GM21717 (cell line): ENCODE results near the gene PTPRD.

Source experiments
- ATAC-seq: cut with Tn5 transposase; IDR thresholded peaks from one replicate; pipeline ENCODE4 v1.9.1; 2021; ENCODE audit warnings: mild to moderate bottlenecking, moderate library complexity; ENCODE audit not compliant: unreplicated experiment

Gene PTPRD

DNA sequence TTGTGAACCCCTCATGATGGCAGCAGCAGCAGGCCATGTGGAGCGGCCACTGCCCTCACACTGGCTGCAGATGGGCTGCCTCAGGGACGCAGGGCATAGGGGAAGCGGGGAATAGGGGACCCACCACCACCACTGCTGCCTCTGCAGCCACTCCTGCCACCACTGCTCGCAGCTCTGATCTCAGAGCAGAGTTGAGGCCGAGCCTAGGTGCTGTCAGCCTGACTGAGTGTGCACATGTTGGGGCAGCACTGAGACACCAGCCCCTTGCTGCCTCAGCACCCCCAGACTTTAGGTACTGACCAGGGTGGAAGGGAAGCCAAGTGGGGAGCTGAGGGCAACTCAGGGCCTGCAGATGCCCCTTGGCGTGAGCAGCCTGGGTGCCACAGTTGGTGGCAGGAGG lies 1969.3 kb downstream of the PTPRD start:
- ATAC-seq, result no peak

DNA sequence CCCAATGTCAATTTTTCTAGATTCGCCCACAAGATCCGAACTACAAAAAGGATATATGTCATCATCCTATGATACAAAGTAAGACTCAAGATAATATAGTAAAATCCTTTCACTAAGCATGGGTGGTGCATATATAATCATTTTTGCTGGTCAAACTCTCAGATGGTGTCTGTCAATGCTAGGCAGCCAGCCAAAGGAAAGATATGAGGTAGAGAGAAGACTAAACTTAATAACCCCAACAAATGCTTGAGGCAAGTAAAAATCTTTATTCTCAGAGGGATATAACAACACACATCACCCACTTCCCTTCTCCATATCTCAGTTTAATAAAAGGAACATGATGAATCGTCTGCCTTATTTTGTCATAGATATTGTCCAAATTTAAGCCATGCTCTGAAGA lies 1972.0 kb downstream of the PTPRD start:
- no peak for ATAC-seq

DNA sequence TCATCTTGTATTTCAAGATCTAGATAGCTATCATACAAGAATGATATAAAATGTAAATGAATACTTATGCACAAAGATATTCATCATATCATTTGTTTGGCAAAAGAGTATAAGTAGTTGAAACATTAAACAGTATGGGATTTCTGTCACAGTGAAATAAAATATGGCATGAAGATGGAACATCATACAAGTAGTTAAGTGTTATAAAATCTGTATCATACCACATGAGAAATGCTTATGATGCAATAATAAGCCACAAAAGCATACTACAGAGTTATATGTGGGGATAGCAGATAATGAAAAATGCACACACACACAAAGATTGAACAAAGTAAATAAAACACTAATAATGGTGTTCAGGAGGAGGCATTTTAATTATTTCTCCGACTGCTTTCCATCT lies 1975.2 kb downstream of the PTPRD start:
- no peak for ATAC-seq

DNA sequence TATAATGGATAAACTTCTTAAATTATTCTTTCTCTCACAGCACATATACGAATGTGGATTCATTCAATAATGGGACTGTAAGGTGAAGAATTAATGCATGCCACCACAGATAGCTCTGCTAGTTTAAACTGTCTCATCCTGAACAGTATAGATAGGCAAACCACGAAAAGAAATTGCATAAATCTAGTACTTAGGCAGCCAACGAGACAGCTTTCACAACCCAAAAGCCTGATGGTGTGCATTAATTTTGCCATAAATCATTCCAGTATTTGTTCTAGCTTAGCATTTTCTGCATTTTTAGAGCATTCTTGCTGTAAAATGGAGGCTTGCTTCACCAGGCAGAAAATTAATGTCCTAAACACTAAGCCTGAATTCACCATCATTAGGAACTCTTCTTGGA lies 1979.0 kb downstream of the PTPRD start:
- no peak for ATAC-seq

DNA sequence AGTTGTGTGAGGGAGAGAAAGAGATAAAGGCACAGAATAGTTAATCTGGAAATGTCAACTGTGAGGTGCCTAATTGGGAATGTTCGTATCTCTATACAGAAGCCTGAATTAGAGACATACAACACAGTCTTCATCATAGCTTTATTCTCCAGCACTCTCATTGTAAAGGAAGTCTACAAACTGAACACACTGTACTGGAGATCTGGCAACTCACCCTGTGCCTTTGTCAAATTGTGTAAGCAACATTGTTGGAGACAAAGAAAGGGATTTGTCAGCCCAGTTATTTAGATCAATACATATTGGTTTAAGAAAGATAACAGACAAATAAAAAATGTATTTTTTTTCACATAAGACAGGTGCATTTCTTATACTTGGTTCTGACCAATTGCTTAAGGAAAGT lies 1980.3 kb downstream of the PTPRD start:
- no peak for ATAC-seq

DNA sequence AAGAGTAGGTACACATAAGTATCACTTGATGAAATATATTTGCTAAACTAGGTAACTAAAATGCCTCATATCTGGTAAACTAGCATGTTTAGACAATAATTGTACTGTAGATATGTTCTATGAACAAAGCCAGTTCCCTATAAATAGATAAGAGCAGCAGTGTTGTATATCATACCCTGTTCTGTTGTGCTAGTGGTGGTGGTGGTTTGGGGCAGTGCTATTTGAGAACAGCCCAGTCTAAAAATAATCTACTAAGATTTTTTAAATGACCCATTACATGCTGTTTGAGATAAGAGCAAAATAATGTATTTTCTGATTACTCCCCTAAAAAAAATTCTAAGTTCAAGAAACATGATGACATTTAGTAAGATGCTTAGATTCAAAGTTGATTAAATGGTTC lies 1984.0 kb downstream of the PTPRD start:
- no peak for ATAC-seq

DNA sequence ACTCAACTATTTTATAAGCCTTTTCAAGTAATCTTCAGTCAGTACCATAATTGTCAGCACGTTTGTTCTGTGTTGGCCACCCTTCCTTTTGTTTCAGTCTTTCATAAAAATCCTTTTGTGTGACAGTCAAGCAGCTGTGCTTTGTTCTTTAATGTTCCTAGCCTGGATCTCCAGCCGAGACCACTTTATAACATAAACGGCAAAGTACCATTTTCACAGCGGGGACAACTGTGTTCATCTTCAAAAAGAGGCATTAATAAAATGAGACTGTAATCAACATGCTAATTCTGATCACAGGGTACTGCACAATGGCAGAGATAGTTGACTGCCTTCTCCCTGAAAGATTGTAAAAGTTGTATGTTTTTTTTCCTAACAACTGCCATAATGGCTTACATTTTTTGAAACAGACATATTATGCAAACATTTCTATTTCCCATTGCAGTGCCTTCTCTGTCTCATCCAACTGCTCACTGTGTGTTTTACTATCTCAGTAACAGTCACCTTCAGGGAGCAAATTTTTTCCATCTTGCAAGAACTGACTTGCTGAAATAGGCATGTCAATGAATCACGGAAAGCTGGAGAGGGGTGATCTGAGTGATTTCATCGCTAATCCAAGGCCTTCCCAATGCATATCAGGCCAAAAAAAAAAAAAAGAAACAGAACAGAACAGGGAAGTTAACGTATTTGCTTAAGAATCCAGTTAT lies 1984.7 kb downstream of the PTPRD start:
- ATAC-seq, result no peak

DNA sequence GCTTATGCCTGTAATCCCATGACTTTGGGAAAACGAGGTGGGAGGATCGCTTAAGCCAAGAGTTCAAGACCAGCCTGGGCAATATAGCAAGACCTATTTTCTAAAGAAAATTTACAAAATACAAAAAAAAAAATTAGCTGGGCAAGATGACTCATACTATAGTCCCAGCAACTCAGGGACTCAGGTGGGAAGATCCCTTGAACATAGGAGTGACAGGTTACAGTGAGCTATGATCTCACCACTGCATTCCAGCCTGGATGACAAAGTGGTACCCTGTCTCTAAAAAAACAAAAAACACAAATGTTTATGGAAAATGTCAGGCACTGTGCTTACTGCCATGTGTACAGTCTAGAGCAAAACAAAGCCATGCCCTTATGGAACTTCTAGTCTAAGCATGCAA lies 1989.9 kb downstream of the PTPRD start:
- ATAC-seq, result no peak

DNA sequence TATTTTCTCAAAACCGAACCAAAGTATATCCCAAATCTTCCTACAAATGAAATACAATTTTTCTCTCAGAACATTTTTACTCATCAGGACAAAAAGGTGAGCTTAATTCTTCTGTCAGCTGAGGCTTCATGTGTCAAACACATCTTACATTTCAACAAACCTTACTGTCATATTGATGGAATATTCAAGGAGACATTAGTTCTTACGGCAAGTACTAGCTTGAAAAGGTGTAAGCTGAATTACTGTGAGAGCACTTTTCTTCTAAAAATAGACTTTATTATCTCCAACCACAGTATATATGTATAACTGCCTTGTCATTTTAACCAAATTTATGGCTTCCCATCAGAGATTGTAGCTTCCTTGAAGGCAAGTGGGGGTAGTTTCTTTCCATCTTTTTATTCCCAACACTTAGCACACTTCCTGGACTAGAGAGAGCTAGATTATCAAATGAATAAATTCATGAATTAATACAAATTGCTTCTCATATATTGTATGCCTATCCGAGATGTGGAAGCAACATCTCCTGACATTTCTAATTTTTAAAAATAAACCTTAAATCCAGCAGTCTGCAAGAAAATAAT lies 1990.5 kb downstream of the PTPRD start:
- ATAC-seq, result no peak

DNA sequence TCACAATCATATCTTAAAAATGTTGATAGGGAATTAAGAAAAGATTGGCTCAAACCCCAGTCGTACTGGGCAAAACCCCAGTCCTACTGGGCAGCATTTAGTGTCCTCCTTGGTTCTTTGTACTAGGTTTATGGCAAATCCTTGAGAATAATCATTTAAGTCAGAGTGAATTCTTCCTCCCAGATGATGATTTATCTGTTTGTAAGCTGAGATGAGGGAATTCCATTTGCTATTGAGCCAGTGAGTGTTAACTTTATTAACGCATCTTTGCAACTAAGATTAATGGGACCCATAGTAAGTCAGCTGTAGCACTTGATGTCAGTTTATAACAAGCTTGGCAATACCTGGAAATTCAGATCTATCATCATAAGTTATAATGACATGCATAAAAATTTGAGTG lies 1991.4 kb downstream of the PTPRD start:
- no peak for ATAC-seq

DNA sequence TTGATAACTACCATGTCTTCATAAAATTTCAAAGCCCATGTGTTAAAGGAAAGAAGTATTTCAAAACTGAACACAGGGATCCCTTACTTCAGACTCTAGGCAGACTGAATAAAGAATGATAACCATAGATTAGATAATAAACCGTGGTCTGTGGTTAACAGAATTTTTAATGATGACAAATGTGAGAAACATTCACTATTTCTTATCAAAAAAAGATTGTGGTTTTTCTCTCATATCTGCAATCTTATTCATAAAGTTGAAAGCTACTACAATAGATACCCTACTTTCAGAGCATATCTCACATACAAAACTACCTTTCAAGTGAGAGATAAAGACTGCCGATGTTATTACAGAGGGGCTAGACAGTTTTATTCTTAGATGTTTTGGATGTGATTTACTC lies 1996.4 kb downstream of the PTPRD start:
- no peak for ATAC-seq

DNA sequence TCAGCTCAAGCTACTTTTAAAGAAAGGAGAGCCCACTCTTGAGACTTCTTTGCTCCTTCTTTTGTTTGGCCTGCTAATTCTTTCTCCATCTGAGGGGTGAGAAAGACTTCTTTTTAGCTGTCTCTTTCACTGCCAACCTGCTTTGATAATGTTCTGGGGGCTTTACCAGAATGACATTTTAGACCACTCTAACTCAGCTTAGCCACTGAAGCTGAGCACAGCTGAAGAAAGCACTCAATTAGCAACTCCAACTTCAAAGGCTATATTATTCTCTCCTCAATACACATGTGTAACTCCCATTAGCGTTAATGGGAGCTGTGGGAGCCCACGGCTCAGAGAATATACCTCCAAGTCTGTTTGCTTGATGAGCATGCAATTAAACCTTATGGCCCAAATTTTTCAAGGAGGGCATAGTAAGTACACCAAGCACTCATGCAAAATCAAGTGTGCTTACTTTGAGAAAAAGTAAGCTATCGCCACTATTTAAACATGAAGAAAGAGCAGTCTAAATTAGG lies 1997.8 kb downstream of the PTPRD start:
- no peak for ATAC-seq

DNA sequence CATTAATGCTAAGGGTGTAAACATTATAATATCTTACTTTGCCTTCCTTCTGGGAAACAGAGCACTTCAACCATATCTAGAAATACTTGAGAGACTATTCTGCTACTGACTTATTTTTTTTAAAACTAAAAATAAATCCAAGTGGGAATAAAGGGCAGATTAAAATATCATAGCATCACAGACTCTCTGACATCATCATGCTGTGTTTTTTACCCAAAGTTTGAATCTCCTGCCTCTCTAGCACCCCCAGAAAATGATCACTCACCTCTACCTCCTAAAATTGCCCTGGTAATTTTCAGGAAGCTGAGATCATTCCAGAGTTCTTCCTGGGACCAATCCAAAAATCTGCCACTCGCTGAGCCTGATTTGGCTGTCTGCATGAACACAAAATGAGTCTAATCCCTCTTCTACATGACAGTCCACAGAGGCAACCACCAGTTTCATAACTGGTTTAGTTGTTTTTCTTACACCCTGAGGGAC lies 1999.4 kb downstream of the PTPRD start:
- ATAC-seq, result no peak

DNA sequence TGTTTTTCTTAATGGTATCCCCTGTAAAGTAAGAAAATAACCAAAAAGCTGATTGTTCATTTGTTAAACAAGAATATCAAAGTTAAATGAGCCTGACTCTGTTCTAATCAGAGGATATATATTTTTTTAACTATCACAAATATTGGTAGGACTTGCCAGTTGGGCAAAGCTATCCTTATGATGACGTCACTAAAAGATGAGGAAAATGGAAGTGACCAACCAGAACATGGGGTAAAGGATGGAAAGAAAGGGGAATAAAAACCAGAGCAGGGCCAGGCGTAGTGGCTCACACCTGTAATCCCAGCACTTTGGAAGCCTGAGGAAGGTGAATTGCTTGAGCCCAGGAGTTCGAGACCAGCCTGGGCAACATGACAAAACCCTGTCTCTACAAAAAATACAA lies 2001.6 kb downstream of the PTPRD start:
- no peak for ATAC-seq

DNA sequence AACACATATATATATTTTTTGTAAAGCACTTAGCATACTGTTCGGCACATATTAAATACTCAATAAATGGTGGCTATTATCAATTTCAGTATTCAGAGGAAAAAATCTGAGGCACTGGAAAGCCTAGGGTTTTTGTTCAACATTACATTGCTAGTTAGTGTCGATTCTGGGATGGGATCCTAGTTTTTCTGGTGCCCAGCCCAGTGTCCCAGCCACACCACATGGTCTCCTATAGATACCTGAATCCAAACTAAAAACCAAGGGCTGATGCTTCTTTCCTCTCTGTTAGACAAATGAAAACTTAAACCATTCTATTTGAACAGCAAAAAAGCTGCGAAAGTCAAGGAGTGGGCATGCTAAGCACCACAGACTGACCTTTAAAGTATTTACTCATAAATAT lies 2002.5 kb downstream of the PTPRD start:
- no peak for ATAC-seq

DNA sequence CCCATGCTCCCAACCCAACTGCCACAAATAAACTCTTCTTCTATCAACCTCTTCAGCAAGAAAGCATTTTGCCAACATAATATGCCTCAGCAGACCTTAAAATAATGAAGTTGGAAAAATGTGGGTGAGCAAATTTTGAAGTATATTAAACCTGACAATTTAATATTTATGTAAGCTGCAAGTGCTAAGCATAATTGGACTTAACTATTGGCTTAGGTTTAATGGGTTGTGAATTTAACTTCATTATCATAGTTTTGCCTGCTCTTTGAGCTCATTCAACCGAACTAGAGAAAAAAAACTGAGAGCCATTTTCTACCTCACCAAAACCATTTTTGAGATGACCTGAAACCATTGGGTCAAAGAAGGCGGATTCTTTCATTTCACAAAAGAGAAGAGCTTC lies 2007.7 kb downstream of the PTPRD start:
- no peak for ATAC-seq

DNA sequence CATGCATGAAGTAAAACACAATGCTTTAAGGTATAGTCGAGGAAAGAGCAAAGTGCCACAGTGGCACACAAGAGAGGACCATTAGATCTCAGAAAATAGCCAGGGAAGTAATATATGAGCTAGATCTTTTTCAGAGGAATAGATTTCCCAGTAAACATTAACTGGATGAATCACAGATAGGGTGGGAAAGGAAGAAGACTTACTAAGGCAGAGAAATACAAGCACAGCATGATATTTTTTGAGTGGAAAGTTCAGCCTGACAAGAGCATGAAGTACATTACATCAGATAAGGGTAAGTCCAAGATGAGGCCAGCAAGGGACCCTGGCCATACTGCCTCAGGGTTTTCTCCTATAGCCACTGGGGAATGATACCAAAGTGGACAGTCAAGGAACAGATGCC lies 2008.6 kb downstream of the PTPRD start:
- no peak for ATAC-seq

DNA sequence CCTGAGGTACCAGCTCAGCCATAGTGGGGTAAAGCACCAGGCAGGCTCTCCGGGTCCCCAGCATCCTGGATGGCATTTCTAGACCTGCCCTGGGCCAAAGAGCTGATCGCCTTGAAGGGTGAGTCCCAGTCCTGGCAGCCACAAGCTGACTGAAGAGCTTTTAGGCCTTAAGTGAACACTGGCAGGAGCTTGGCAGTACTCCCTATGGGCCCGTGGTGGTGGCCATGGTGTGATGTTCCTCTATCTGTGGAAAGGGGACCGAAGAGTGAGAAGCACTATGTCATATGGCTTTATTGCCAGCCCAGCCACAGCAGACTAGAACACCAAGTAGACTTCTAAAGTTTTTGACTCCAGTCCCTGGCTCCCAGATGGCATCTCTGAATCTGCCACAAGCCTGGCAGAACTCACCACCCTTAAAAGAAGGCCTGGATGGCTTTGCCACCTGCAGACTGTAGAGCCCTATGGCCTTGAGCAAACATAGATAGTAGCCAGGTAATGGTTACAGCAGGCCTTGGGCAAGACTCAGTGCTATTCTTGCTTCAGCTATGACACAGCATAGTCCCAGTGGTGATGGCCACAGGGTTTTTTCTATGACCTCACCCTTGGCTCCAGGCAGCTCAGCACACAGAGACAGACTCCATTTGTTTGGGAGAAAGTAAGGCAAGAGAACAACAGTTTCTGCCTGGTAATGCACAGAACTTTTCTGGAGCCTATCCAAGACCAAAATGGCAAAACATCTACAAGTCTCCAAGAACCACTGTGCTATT lies 2011.7 kb downstream of the PTPRD start:
- ATAC-seq, result no peak

DNA sequence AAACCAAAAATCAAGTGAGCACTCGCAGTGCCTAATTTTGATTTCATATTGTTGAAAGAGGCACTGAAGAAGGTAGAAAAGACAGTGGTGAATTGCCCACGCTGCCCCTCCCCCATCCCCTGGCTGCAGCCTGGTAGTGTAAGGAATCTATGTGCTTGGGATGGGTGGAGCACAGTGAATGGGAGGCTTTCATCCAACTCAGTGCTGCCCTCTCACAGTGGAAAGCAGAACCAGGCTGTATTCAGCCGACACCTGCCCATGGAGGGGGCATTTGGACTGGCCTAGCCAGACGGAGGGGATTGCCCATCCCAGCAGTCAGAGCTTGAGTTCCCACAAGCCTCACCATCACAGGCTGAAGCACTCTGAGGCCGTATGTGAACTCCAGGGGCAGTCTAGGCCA lies 2012.9 kb downstream of the PTPRD start:
- no peak for ATAC-seq

DNA sequence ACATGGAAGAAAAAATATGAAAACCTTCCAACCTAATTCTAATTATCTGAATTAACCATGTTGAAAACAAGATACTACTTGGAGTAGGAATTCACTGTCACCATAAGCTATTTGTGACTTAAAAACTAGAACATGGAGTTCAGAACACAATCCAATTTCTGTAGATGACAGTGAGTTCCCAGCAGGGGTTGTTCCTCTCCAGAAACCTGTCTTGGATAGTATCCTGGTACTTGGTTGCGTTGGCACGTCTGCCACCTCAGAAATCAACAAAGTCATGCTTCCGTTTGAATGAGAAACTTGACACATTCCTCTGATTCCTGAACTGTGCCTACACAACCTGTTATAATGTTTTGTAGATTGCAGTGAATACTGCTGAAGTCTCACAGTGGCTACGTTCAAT lies 2023.3 kb downstream of the PTPRD start:
- no peak for ATAC-seq

DNA sequence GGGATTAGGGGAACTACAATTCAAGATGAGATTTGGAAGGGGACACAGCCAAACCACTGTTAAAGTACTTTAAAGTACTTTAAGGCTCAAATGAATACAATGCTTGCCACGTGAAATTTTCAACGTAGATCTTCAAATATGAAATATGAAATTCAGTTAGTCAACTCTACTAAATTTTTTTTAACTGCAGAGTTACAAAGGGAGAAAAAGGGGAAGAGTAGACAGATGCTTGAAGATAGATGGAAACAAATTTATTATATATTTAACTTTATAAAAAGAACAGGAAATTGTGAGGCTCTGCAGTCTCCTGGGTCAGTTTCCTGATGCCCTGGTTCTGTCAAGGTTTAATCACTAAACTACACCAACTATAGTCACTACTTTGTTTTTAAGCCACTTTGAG lies 2027.8 kb downstream of the PTPRD start:
- ATAC-seq, result no peak

DNA sequence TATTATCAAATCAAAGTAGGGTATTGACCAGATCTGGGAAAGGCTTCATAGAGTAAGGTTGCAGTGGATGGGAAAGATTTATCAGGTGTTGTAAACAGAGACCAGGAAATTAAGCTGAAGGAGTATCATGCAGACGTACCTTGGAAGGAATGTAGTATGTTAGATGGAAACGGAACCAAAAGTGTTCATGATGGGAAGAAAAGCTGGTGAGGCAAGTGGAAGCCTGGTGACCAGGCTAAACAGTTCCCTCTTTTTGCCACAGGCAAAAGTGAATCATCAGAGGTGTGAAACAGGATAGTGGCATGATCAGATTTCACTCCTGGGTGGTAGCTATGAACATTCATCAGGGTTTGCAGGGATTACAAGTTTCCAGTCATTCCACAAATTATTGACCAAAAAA lies 2033.1 kb downstream of the PTPRD start:
- ATAC-seq, result no peak
